HG03442 (cell line): ENCODE results near the gene KLF2.
A peak's percentile ranks its signal among the peaks of the same experiment; 100 is the strongest.

ENCODE experiments used
- ATAC-seq: cut with Tn5 transposase; IDR thresholded peaks from one replicate; pipeline ENCODE4 v1.9.1; 2021; ENCODE audit warnings: mild to moderate bottlenecking, moderate library complexity; ENCODE audit not compliant: unreplicated experiment

Gene KLF2

GRCh38 chr19:16306728-16307402 is 17.8 kb upstream of the KLF2 start:
- no peak for ATAC-seq

- no peak for ATAC-seq
Measured at GRCh38 chr19:16308081-16308480, 16.5 kb upstream of the KLF2 start.

- no peak for ATAC-seq
Measured at GRCh38 chr19:16309643-16310042, 15.0 kb upstream of the KLF2 start.

- no peak for ATAC-seq
Measured at GRCh38 chr19:16315825-16316505, 8.7 kb upstream of the KLF2 start.

- no peak for ATAC-seq
Measured at GRCh38 chr19:16316506-16316882, 8.1 kb upstream of the KLF2 start.

GRCh38 chr19:16319481-16319880 is 5.1 kb upstream of the KLF2 start:
- ATAC-seq: no peak

- ATAC-seq: no peak
Measured at GRCh38 chr19:16320987-16321386, 3.6 kb upstream of the KLF2 start.

GRCh38 chr19:16325161-16325527 is 518 bp downstream of the KLF2 start:
- no peak for ATAC-seq

- ATAC-seq: no peak
Measured at GRCh38 chr19:16325641-16326400, 1.2 kb downstream of the KLF2 start.

GRCh38 chr19:16326401-16327168 is 2.0 kb downstream of the KLF2 start:
- ATAC-seq: no peak

- ATAC-seq: no peak
Measured at GRCh38 chr19:16327169-16327475, 2.5 kb downstream of the KLF2 start.

- no peak for ATAC-seq
Measured at GRCh38 chr19:16327501-16327900, 2.9 kb downstream of the KLF2 start.

- ATAC-seq: no peak
Measured at GRCh38 chr19:16327911-16328823, 3.5 kb downstream of the KLF2 start.

- no peak for ATAC-seq
Measured at GRCh38 chr19:16328824-16329482, 4.3 kb downstream of the KLF2 start.

GRCh38 chr19:16330368-16330801 is 5.8 kb downstream of the KLF2 start:
- peak; percentile 57 for ATAC-seq

GRCh38 chr19:16330806-16331690 is 6.4 kb downstream of the KLF2 start:
- ATAC-seq: no peak

- no peak for ATAC-seq
Measured at GRCh38 chr19:16333001-16333586, 8.5 kb downstream of the KLF2 start.

- no peak for ATAC-seq
Measured at GRCh38 chr19:16334411-16334810, 9.8 kb downstream of the KLF2 start.

- ATAC-seq: no peak
Measured at GRCh38 chr19:16335226-16335625, 10.6 kb downstream of the KLF2 start.
